Duodenal mucosa (tissue), 2 donors: ENCODE results near the gene PNPLA7.
"Not testable (repeated sequence)": the region's sequence is repeated elsewhere in the genome, so short reads cannot be mapped to it uniquely, and the experiment has no call there.

ENCODE experiments used
- H3K27ac ChIP-seq: one replicate; pipeline ENCODE4 v1.7.0; 2013; ENCODE audit warnings: low read depth, low read length
- H3K27me3 ChIP-seq, 2 donors: one replicate each; pipeline ENCODE4 v1.7.0; 2013; ENCODE audit warnings: low read length in 2 of 2, control low read depth in 1 of 2; ENCODE audit not compliant: insufficient read depth in 2 of 2, control insufficient read depth in 1 of 2
- H3K36me3 ChIP-seq, 2 donors: one replicate each; pipeline ENCODE4 v1.7.0; 2013; ENCODE audit warnings: low read length in 2 of 2, control low read depth in 1 of 2; ENCODE audit not compliant: insufficient read depth in 2 of 2, control insufficient read depth in 1 of 2
- H3K4me1 ChIP-seq, 2 donors: one replicate each; pipeline ENCODE4 v1.7.0; 2013; ENCODE audit warnings: low read length in 2 of 2, control low read depth in 1 of 2; ENCODE audit not compliant: insufficient read depth in 2 of 2, control insufficient read depth in 1 of 2
- H3K4me3 ChIP-seq, 2 donors: one replicate each; pipeline ENCODE4 v1.7.0; 2013; ENCODE audit warnings: low read length in 2 of 2, low read depth in 1 of 2
- H3K9ac ChIP-seq, 2 donors: one replicate each; pipeline ENCODE4 v1.7.0; 2013; ENCODE audit warnings: low read length in 2 of 2, low read depth in 1 of 2
- H3K9me3 ChIP-seq, 2 donors: one replicate each; pipeline ENCODE4 v1.7.0; 2013; ENCODE audit warnings: low read length in 2 of 2, control low read depth in 1 of 2; ENCODE audit not compliant: control insufficient read depth in 1 of 2

The PNPLA7 gene

GRCh38 chr9:137543237-137543963 lies 6.8 kb downstream of the PNPLA7 start:
- Histone ChIP-seq H3K9ac (no peak overlapping the region), H3K9me3 (peaks cover 2 to 5% of the 10 kb centered on the region in 2 donors), H3K4me3 (no peak overlapping the region), H3K27ac (no peak overlapping the region), H3K27me3 (no peaks in the 10 kb centered on the region), H3K36me3 (no peaks in the 10 kb centered on the region), H3K4me1 (no peaks in the 10 kb centered on the region)

DNA sequence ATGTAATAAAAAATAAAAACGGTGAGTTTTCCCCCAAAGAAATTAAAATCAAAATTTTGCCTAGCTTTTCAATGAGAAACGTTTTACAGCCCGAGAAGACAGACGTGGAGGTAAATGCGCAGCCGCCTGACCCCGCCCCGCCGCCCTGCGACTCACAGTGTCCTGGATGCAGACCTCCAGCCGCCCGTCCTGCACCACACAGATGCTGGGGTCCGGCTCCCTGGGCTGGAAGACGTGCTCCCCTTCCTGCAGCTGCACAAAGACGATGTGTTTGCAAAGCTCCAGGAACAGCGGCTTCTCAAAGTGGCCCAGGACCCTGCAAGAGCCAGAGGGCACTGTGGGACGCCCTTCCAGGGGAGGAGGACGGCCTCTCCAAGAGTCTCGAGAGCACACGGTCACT lies 7.7 kb downstream of the PNPLA7 start:
- Histone ChIP-seq H3K4me3 (no peak overlapping the region), H3K9me3 (peaks cover 2 to 5% of the 10 kb centered on the region in 2 donors), H3K9ac (no peak overlapping the region), H3K4me1 (no peaks in the 10 kb centered on the region), H3K27ac (no peak overlapping the region), H3K27me3 (no peaks in the 10 kb centered on the region), H3K36me3 (no peaks in the 10 kb centered on the region)

DNA sequence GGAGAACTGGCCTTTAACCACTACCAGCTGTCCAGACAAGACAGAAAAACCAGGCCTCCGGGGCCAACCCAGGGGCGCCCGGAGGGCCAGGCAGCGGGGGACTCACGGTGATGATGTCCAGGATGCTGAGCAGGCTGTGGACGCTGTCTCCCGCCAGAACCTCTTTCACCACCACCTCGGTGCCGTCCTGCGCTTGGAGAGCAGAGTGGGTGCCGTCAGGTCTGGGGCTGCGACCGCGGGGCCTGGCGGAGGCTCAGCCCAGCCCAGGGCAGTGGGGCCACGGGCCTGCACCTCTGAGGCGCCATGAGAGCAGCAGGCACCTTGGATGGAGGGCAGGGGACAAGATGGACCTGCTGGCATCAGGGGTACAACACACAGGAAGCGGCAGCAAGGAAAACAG lies 9.7 kb downstream of the PNPLA7 start:
- H3K27ac ChIP-seq, result no peak overlapping the region
- H3K9me3 ChIP-seq, result no peaks in the 10 kb centered on the region
- H3K4me3 ChIP-seq, result no peak overlapping the region
- H3K4me1 ChIP-seq, result no peaks in the 10 kb centered on the region
- no peak overlapping the region for H3K9ac ChIP-seq
- no peaks in the 10 kb centered on the region for H3K36me3 ChIP-seq
- H3K27me3 ChIP-seq, result no peaks in the 10 kb centered on the region

GRCh38 chr9:137538058-137538457 lies 12.1 kb downstream of the PNPLA7 start:
- Histone ChIP-seq H3K9ac (no peak overlapping the region), H3K4me3 (no peak overlapping the region), H3K27me3 (no peaks in the 10 kb centered on the region), H3K4me1 (peaks cover 8 to 10% of the 10 kb centered on the region in 2 donors), H3K9me3 (no peaks in the 10 kb centered on the region), H3K36me3 (no peaks in the 10 kb centered on the region), H3K27ac (no peak overlapping the region)

DNA sequence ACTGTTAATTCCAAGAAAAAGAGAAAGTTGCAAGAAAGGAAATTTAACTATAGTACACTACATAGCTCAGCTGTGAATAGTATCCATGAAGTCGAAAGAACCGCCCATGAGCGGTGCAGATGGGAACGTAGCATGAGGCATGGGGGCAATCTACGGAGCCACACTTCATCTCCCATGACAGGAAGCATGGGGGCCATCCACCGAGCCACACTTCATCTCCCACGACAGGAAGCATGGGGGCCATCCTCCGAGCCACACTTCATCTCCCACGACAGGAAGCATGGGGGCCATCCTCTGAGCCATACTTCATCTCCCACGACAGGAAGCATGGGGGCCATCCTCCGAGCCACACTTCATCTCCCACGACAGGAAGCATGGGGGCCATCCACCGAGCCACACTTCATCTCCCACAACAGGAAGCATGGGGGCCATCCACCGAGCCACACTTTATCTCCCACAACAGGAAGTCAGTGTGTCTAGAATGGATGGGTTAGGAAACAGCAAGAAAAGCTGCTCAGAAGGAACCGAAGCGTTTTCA lies 13.5 kb downstream of the PNPLA7 start:
- H3K9me3 ChIP-seq, H3K9ac ChIP-seq, H3K36me3 ChIP-seq, H3K27me3 ChIP-seq, H3K27ac ChIP-seq, H3K4me3 ChIP-seq: not testable (repeated sequence)
- peaks cover 8 to 10% of the 10 kb centered on the region in 2 donors for H3K4me1 ChIP-seq

- Histone ChIP-seq H3K9ac (no peak overlapping the region), H3K27ac (no peak overlapping the region)
Observed at GRCh38 chr9:137535120-137535428, 15.1 kb downstream of the PNPLA7 start.

GRCh38 chr9:137534256-137535119 lies 15.7 kb downstream of the PNPLA7 start:
- no peak overlapping the region for H3K4me3 ChIP-seq
- no peaks in the 10 kb centered on the region for H3K27me3 ChIP-seq
- peaks cover 8 to 10% of the 10 kb centered on the region in 2 donors for H3K4me1 ChIP-seq
- H3K9me3 ChIP-seq, result no peaks in the 10 kb centered on the region
- H3K9ac ChIP-seq, result no peak overlapping the region
- no peaks in the 10 kb centered on the region for H3K36me3 ChIP-seq
- H3K27ac ChIP-seq, result no peak overlapping the region

More at GRCh38 chr9:137535120-137535428, 15.1 kb downstream of the PNPLA7 start:
- Histone ChIP-seq H3K4me3 (no peak overlapping the region), H3K27me3 (no peaks in the 10 kb centered on the region), H3K9me3 (no peaks in the 10 kb centered on the region), H3K36me3 (no peaks in the 10 kb centered on the region), H3K4me1 (peaks cover 8 to 10% of the 10 kb centered on the region in 2 donors)

DNA sequence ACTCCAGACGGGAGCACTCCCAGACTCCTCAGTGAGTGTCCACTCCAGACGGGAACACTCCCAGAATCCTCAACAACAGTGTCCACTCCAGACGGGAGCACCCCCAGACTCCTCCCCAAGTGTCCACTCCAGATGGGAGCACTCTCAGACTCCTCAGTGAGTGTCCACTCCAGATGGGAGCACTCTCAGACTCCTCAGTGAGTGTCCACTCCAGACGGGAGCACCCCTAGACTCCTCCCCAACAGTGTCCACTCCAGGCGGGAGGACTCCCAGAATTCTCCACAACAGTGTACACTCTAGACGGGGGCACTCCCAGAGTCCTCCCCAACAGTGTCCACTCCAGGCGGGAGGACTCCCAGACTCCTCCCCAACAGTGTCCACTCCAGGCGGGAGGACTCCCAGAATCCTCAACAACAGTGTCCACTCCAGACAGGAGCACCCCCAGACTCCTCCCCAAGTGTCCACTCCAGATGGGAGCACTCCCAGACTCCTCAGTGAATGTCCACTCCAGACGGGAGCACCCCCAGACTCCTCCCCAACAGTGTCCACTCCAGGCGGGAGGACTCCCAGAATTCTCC lies 17.2 kb downstream of the PNPLA7 start:
- H3K27ac ChIP-seq, H3K9ac ChIP-seq, H3K27me3 ChIP-seq, H3K4me3 ChIP-seq, H3K9me3 ChIP-seq, H3K36me3 ChIP-seq: not testable (repeated sequence)
- peaks cover 8 to 10% of the 10 kb centered on the region in 2 donors for H3K4me1 ChIP-seq

DNA sequence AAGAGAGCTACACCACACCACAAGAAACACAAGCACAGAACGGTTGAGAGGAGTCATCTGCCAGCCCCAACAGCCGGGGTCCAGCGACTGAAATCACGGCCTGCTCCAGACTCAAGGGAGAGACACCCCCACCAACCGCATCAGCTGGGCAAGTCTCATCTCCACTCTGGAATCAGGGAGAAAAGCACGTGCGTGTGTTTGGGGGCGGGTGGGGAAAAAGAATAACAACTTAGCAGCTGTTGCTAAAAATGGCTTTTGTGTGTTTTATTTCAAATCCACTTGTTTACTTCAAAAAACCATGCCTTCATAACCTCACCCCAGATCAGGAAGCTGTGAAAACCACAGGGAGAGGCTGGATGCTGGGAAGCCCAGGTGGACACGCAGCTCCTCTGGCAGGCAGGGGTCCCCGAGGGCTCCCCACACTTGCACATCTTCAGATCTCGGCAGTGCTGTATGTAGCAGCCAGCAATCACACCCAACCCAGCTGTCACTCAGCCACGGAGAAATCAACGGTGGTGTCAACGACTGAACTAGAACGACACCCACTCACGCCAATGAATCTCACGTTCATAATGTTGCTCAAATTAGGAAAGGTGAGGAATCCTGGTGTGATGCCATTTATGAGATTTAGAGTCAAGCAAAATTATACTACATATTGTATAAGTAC lies 19.0 kb downstream of the PNPLA7 start:
- Histone ChIP-seq H3K27ac (no peak overlapping the region), H3K4me3 (no peak overlapping the region), H3K4me1 (peaks cover 8 to 10% of the 10 kb centered on the region in 2 donors), H3K27me3 (no peaks in the 10 kb centered on the region), H3K36me3 (no peaks in the 10 kb centered on the region), H3K9ac (no peak overlapping the region), H3K9me3 (no peaks in the 10 kb centered on the region)
